Body of pancreas (tissue), 4 donors: Measurements from ENCODE around the gene RNF7. TPM values are rescaled to one million over a fixed set of nuclear protein-coding genes. Genes with fewer than 3 reads are reported as not detected.

ENCODE experiments used
- ATAC-seq: fragments of 150-250 bp; one replicate; pipeline ENCODE4 v1.9.1; 2016
- DNase-seq, 4 donors: peaks; one replicate each; pipeline ENCODE4 v3.0.0-alpha.2; 2019
- H3K27ac ChIP-seq, 4 donors: fragments of 200-600 bp; sonication (generic); 1 replicate in 3 of 4; 2 replicates in 1 of 4; pipeline versions ENCODE4 v1.5.1 to v1.6.1; 2016 to 2019; ENCODE audit warnings: mild to moderate bottlenecking in 1 of 4, mixed read lengths in 1 of 4, moderate library complexity in 1 of 4
- H3K27me3 ChIP-seq, 2 donors: fragments of 200-600 bp; sonication (generic); one replicate each; pipeline ENCODE4 v1.6.0; 2016; ENCODE audit warnings: mild to moderate bottlenecking in 1 of 2
- H3K36me3 ChIP-seq, 2 donors: fragments of 200-600 bp; sonication (generic); replicated peaks in 1 of 2; 2 replicates each; pipeline ENCODE4 v1.5.1; 2016; ENCODE audit warnings: low read depth in 2 of 2; ENCODE audit not compliant: insufficient read depth in 1 of 2
- H3K4me1 ChIP-seq: fragments of 200-600 bp; sonication (generic); one replicate; pipeline ENCODE4 v1.6.0; 2016
- H3K4me3 ChIP-seq, 2 donors: fragments of 200-600 bp; sonication (generic); 1 replicate in 1 of 2; 2 replicates in 1 of 2; pipeline ENCODE4 v1.5.1; 2016 to 2019
- H3K9me3 ChIP-seq, 3 donors: fragments of 200-600 bp; sonication (generic); 1 replicate in 2 of 3; 2 replicates in 1 of 3; pipeline ENCODE4 v1.5.1; 2016
- CTCF ChIP-seq, 7 experiments: fragments of 450-650 bp in 4 of 7; fragments of 200-600 bp in 3 of 7; sonication (generic) in 3 of 7; IDR thresholded peaks; one replicate each; pipeline ENCODE4 v1.5.1; 2016 to 2019; ENCODE audit warnings: antibody characterized with exemption in 7 of 7
- POLR2A ChIP-seq, 3 donors: fragments of 450-650 bp; IDR thresholded peaks; one replicate each; pipeline ENCODE4 v1.6.1; 2016; ENCODE audit warnings: antibody characterized with exemption in 3 of 3, mild to moderate bottlenecking in 2 of 3
- WGBS, 2 donors: methylation state at CpG; one replicate each; pipeline ENCODE4 v1.1.5; 2017; 5-methylcytosine and 5-hydroxymethylcytosine counted together
- intact Hi-C: fragments of 100-400 bp; cut with DNase I; formaldehyde crosslinking; loops from one replicate; pipeline ENCODE4 v1.15.1; 2023
- total RNA-seq, 2 donors: library from RNA; depleted of rRNA; stranded (reverse); fragments of >200 nt; gene quantifications; one replicate each; pipeline ENCODE4 v1.1.0, GENCODE V29; 2016

Gene RNF7
- total RNA-seq, 2 donors from 2014 or later = 12.5 to 61.2 TPM

- Histone ChIP-seq H3K27me3 (no peaks in the 10 kb centered on the region), H3K4me1 (no peaks in the 10 kb centered on the region), H3K27ac (no peak overlapping the region), H3K9me3 (no peaks in the 10 kb centered on the region), H3K36me3 (no peaks in the 10 kb centered on the region), H3K4me3 (no peak overlapping the region)
- no peak for ATAC-seq
- no peak for TF ChIP-seq POLR2A (IDR thresholded peaks at IDR 0.05)
- no peak for TF ChIP-seq CTCF (IDR thresholded peaks at IDR 0.05)
- 80 to 87% methylated on average over 7 of the region's 7 CpGs for WGBS, 2 donors
- DNase-seq = no peak
- intact Hi-C loops = no loop called here
These were observed 51.2 kb downstream of the RNF7 start for GRCh38 chr3:141789281-141789680.

- Histone ChIP-seq H3K27me3 (no peaks in the 10 kb centered on the region), H3K4me3 (no peak overlapping the region), H3K4me1 (no peaks in the 10 kb centered on the region), H3K36me3 (no peaks in the 10 kb centered on the region), H3K9me3 (no peaks in the 10 kb centered on the region), H3K27ac (no peak overlapping the region)
- no peak for DNase-seq
- no peak for ATAC-seq
- intact Hi-C loops = no loop called here
- TF ChIP-seq CTCF (IDR thresholded peaks at IDR 0.05) (no peak), POLR2A (IDR thresholded peaks at IDR 0.05) (no peak)
- 83 to 88% methylated on average over 4 of the region's 4 CpGs for WGBS, 2 donors
These were observed 52.1 kb downstream of the RNF7 start for GRCh38 chr3:141790171-141790570.

GRCh38 chr3:141792495-141792894 is 54.4 kb downstream of the RNF7 start:
- WGBS, 2 donors = 96 to 100% methylated on average over 1 of the region's 1 CpG
- Histone ChIP-seq H3K27ac (no peak overlapping the region), H3K36me3 (no peaks in the 10 kb centered on the region), H3K4me1 (peaks cover 16% of the 10 kb centered on the region), H3K9me3 (no peaks in the 10 kb centered on the region), H3K4me3 (no peak overlapping the region), H3K27me3 (no peaks in the 10 kb centered on the region)
- DNase-seq (no peak), ATAC-seq (no peak)
- TF ChIP-seq CTCF (IDR thresholded peaks at IDR 0.05) = no peak
- TF ChIP-seq POLR2A (IDR thresholded peaks at IDR 0.05) = no peak
- intact Hi-C loops = no loop called here

- H3K27me3 ChIP-seq = no peaks in the 10 kb centered on the region
- peaks cover 26% of the 10 kb centered on the region for H3K4me1 ChIP-seq
- 80 to 86% methylated on average over 5 to 8 of the region's 8 CpGs for WGBS, 2 donors
- H3K4me3 ChIP-seq = no peak overlapping the region
- TF ChIP-seq CTCF (IDR thresholded peaks at IDR 0.05) (no peak), POLR2A (IDR thresholded peaks at IDR 0.05) (no peak)
- no peak for DNase-seq
- no peaks in the 10 kb centered on the region for H3K9me3 ChIP-seq
- H3K36me3 ChIP-seq = no peaks in the 10 kb centered on the region
- intact Hi-C loops = no loop called here
- H3K27ac ChIP-seq = no peak overlapping the region
- no peak for ATAC-seq
These were observed 55.6 kb downstream of the RNF7 start for GRCh38 chr3:141793476-141794260.

GRCh38 chr3:141795276-141795675 is 57.2 kb downstream of the RNF7 start:
- no peaks in the 10 kb centered on the region for H3K9me3 ChIP-seq
- peaks cover 26% of the 10 kb centered on the region for H3K4me1 ChIP-seq
- DNase-seq (no peak), ATAC-seq (no peak)
- no peak overlapping the region for H3K4me3 ChIP-seq
- TF ChIP-seq POLR2A (IDR thresholded peaks at IDR 0.05) = no peak
- TF ChIP-seq CTCF (IDR thresholded peaks at IDR 0.05) = no peak
- no peak overlapping the region for H3K27ac ChIP-seq
- H3K36me3 ChIP-seq = no peaks in the 10 kb centered on the region
- H3K27me3 ChIP-seq = no peaks in the 10 kb centered on the region
- WGBS, 2 donors = 83 to 91% methylated on average over 4 of the region's 4 CpGs
- intact Hi-C loops = no loop called here
